NCI-H1694 (cell line): ENCODE data around the gene CDKN1B.
A peak's percentile ranks its signal among the peaks of the same experiment; 100 is the strongest.

Experiments
- DNase-seq: peaks from one replicate; lab custom pipeline; 2025; lab: John Stamatoyannopoulos, UW

The CDKN1B gene

DNA sequence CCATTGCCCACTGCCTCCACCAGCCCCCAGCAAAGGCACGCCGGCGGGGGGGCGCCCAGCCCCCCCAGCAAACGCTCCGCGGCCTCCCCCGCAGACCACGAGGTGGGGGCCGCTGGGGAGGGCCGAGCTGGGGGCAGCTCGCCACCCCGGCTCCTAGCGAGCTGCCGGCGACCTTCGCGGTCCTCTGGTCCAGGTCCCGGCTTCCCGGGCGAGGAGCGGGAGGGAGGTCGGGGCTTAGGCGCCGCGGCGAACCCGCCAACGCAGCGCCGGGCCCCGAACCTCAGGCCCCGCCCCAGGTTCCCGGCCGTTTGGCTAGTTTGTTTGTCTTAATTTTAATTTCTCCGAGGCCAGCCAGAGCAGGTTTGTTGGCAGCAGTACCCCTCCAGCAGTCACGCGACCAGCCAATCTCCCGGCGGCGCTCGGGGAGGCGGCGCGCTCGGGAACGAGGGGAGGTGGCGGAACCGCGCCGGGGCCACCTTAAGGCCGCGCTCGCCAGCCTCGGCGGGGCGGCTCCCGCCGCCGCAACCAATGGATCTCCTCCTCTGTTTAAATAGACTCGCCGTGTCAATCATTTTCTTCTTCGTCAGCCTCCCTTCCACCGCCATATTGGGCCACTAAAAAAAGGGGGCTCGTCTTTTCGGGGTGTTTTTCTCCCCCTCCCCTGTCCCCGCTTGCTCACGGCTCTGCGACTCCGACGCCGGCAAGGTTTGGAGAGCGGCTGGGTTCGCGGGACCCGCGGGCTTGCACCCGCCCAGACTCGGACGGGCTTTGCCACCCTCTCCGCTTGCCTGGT lies at the start of gene CDKN1B:
CDKN1B (plus strand) TSS at position 576 of the 793 bp plus-strand sequence. CDS start 472 bp downstream, outside the sequence.
- DNase-seq = peak; percentile 93

DNA sequence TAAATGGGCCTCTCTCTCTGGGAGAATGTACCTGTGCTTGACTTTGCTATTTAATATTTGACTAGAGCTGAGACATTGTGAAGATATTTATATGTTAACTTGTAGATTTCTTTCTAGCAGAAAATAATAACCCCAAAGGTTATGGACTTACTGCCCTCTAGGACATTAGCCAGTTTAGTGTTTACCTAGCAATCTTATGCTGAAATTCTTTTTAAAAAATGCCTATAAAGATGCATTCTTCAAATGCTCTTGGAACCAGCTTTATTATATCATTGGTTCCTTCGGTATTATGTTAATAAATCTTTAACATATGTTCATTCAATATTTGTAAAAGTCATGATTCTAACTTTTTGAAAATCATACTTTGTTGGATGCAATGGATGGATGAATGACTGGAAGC lies 49.2 kb upstream of the CDKN1B start:
- DNase-seq = no peak

DNA sequence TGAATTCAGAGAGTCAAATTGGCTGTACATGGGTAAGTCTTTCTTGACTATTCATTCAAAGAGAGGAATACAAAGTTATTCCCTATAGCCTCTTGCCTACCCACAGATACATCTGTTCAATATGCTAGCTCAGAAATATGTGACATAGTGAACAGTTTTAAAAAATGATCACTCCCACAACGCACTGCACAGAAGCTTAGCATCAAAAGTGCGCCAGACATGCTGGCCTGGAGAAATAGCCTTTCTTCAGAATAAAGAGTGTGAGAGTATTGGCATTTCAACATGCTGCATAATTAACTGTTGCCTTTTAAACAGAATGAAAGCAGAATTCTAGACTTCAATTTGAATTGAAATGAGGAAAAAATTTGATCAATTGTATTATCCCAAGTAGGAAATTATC lies 48.1 kb upstream of the CDKN1B start:
- no peak for DNase-seq

DNA sequence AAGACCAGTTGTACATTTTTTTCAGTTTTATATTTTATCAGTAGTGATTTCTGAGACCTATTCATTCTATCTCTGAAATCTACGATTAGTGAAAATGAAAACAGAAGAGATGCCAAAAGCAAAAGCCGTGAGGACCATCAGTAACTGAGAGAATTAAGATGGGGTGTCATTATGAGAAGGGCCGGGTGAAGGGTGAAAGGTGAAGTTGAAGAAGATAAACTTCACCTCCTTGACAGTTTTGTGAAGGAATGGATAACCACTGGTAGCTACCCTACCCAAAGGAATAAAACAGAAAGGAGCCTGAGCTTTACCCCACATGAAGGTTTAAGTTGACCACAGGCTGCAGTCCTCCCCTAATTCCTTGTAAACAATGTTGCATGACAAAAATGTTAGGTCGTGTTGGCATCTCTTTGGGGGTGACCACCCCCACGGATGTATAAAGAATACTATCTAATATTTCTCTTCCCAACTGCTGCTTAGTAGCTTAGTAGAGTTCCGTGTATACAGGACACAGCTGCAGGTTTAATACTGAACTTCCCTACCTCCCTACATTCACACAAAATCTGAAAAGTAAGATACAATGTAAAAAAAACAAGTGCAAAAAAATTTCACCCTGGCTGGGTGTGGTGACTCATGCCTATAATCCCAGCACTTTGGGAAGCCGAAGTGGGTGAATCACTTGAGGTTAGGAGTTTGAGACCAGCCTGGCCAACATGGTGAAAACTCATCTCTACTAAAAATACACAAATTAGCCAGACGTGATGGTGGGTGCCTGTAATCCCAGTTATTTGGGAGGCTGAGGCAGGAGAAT lies 45.1 kb upstream of the CDKN1B start:
- DNase-seq = no peak

DNA sequence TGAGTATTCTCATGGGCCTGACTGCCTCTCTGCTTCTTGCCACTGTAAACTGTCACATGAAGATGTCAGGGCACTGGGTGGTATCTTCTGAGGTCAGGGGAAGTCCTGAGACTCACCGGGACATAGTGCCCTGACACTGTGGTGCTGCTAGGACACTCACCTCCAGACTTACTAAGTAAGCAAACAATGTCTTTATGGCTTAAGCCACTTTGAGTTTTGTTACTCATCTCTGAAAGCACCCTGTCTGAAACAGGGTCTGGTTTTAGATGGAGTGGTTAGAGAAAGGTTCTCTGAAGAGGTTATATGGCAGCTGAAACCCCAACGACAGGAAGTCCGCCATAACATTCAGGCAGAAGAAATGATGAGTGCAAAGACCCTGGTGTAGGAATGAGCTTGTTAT lies 43.9 kb upstream of the CDKN1B start:
- DNase-seq = no peak

DNA sequence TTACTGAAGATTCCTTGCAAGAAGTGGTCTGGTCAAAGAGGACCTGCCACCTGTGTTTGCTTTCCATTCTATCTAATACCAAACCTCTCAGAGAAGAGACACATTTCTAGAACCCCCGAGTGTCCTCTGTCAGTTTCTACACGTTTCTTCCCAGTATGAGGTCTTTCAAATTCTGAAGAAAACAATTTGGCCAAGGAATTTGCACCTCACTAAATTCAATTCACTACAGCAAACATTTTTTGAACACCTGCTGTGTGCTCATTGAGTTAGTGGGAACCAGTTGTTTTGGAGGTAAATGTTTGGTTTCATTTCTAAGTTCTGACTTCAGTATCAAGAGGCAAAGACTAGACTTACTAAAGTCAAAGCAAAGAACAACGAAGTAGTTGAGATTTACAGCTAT lies 40.6 kb upstream of the CDKN1B start:
- DNase-seq = no peak

DNA sequence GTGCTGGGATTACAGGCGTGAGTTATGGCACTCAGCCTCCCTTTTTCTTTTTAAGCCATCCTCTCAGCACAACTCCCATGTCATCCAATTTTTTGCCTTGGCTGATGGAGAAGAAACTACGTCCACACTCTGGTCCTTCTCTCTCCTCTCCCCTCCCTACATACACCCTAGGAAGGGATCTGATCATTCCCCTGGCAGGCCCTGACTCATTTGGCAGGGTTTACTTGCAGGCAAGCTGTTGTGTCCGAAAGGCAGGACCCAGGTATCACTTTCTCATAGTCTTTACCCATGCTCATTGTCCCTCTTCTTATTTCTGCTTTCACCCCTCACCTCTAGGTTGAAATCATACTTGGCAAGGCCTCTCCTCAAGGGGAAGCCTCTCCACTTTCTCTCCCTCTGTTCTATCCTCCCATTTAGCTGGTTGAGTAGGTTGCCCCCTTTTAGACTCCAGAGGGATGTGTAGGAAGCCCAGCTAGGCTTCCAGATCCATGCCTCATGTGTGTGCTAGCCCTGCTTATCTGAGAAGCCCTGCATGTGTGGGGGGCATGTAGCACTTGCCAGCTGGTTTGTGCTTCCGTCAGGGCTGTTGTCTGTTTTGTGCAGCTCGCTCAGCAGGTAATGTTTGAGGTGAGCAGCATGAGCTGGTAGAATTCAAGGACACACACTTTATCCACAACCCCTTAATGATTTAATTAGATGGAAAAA lies 36.0 kb upstream of the CDKN1B start:
- DNase-seq = no peak

DNA sequence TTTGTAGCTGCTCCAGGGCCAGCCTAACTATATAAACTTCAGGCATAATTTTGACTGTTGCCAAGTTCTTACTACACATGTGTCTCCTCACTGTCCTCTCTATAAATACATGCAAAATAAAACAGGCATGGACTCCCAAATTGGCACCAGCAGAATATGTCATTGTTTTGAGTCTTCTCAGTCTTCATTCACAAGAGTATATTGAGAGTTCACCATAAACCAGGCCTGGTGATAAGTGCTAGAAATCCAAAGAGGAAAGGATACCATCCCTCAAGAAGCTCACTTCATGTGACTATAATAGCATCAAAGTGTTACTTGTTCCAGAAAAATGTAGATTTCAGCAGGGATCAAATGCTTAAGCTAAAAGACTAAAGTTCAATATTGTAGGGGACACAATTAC lies 34.9 kb upstream of the CDKN1B start:
- no peak for DNase-seq

DNA sequence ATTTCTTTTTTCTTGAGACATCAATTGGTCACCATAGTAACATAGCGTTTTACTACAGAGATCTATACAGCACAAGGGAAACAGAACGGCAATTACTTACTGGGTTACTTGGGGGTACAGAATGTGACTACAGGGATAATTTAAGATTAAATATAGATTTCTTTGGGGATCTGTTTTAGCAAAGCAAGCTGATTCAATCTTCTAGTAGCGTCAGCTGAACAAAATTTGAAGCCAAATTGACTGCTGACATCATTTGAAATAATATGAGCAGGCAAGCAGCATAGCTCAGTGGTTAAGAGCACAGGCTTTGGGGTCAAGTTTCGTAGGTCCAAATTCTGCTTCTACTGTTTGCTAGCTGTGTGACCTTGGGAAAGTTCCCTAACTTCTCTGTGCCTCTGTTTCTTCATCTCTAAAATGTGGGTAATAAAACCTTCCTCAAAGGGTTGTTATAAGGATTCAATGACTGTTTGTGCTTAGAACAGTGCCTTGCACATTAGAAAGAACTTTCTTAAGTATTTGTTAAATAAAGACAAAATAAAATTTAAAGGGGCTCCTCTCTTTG lies 34.0 kb upstream of the CDKN1B start:
- DNase-seq = no peak

DNA sequence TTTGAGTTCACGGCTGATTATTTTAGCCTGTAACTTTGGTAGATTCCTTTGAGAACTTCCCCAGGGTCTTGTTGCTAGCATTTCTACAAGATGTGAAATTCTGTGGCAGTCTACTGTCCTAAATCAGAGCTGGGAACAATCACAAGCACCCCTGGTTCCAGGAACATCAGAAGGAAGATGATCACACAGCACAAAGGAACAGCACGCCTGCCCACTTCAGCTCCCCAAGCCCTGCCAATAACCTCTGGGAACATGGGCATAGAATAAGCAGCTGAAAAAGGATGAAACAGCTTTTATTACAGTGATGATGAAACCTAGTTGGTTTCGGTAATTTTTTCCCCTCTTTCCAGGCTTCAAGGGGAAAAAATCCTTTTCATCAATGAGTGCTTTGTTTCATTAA lies 33.4 kb upstream of the CDKN1B start:
- no peak for DNase-seq

DNA sequence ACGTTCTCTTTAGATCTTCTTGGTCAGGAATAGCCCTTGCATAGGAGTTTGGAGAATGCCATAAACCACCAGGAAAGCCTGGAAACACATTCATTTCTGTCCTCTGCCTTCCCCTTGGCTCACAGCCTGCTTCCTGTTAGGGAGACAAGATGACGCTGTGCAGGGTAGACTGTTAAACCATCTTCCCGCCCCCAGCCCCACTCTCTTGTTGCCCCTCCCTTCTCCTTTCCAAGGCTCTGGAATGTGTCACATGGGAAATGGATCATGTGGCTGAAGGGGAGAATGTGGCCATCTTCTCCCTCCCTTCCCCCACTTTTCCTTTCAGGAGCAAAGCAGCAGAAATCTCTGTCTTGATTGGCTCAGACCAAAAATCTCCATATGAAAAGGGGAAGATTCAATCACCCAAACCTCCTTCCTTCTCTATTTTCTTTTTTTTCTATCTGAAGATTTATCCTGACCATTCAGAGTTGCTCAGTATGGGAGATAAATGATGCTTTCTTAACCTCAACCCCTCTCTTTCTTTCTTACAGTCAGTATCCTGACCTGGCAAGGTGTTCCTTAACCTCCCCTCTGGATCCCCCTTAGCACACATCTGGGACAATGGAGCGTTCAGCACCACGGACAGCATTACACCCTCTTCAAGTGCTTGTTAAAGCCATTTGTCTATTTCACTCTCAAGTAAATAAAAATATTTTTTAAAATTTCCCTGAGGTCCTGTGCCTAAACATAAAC lies 32.6 kb upstream of the CDKN1B start:
- peak; percentile 99 for DNase-seq

DNA sequence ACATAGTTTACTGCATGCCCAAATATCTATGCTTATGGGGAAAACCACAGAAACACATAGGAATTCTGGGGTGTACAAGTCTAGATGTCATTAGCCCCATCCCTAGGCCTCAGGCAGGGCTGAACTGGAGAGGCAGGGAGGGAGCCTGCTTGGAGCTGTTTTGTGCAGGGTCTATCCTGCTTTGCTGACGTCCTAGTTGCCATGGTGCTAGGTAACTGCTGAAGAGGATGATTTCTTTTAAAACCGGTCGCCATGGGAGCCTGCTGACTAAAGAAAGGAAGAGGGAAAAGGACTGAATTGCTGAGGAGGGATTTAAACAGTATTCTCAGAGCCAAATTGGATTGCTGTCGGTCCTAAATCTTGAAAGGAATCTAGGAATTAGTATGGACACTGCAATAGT lies 31.9 kb upstream of the CDKN1B start:
- no peak for DNase-seq

DNA sequence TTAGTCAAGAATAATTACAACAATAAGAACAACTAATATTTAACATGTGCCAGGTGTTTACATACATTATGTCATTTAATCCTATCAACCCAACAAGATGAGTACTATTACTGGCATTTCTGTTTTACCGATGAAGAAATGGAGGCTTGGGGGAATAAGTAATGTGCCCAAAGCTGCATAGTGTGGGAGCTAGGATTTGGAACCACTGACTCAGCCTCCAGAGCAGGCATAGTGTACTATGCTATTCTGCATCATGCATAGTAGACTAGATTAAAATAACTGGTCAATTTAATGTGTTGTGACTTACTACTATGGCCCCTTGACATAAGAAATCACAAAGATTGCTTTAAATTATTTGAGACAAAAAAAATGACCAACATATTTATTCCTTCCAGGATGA lies 30.7 kb upstream of the CDKN1B start:
- DNase-seq = no peak

DNA sequence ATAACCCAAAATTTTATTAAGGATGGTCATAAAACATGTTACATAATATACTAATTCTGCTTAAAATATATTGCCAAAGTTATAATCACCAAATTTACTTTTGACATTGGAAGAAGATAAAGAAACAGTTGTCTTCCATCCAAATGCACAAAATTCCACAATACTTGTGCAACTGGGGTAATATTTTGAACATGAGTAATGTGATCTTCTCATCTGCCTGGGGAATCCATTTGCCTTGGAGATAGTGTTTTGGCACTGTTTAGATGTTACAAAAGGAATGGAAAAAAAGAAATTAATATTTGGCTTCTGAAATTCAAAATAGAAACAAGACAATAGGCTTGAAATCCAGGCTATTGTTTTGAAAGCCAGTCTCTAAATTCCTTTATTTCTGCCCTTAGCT lies 30.2 kb upstream of the CDKN1B start:
- DNase-seq = no peak

DNA sequence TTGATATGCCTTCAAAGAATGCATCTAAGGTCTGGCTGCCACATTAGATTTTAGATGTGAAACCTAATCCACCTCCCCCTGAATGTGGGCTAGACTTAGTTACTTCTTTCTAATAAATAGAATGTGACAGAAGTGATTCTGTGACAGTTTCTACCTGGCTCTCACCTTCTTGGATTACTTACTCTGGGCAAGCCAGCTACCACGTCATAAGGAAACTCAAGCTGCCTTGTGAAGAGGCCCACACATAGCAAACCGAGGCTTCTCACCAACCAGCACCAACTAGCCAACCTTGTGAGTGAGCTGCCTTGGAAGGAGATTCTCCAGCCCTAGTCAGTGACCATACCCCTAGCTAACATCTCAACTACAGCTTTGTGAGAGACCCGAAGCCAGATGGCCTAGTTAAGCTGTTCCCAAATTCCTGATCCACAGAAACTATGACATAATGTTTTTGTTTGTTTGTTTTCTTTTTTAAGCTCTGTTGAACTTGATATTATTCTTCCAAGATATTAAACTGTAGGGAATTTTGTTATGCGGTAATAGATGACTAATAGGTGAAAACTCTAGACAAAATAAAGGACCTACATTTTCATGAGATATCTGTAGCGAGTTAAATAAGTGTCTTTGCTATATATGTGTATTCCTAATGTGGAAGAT lies 27.4 kb upstream of the CDKN1B start:
- peak; percentile 11 for DNase-seq

DNA sequence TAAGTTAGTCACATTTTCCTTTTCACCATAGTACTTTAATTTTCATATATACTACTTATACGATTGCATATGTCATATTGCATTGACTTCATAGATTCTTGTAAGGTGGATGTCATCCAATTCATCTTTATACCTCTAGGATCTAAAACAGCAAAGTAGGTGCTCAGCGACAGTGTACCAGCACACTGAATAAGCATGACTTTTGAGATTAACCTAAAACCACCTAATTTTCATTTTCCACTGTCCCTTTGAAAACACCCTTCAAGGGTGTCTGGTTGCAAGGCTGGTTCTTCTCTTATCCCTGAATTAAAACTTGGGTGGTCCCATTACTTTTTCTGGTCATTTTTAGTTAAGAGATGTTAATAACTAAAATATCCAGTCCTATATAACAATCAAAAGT lies 25.6 kb upstream of the CDKN1B start:
- no peak for DNase-seq

DNA sequence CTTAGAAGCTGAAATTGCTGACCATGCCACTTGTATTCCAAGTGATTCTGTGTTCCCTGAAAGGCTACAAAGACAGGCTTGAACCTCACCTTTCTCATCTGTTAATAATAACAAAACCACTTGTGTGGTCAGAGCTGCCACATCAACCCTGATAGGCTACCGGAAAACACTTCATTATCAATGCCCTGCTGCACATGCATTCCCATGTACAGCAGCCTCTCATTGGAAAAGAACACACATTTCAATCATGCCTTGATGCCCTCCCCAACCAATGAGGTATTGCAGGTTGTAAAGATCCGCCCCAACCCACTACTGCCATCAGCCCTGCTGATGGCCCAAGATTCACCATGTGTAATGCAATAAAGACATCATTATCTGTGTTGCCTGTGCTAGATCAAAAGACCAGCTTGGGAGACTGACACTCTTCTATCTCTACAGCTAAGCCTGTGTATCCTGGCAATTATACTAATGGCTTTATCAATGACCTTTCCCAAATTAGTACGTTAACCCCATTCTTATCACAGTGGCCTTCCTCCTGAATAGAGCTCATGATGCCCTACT lies 24.0 kb upstream of the CDKN1B start:
- no peak for DNase-seq

DNA sequence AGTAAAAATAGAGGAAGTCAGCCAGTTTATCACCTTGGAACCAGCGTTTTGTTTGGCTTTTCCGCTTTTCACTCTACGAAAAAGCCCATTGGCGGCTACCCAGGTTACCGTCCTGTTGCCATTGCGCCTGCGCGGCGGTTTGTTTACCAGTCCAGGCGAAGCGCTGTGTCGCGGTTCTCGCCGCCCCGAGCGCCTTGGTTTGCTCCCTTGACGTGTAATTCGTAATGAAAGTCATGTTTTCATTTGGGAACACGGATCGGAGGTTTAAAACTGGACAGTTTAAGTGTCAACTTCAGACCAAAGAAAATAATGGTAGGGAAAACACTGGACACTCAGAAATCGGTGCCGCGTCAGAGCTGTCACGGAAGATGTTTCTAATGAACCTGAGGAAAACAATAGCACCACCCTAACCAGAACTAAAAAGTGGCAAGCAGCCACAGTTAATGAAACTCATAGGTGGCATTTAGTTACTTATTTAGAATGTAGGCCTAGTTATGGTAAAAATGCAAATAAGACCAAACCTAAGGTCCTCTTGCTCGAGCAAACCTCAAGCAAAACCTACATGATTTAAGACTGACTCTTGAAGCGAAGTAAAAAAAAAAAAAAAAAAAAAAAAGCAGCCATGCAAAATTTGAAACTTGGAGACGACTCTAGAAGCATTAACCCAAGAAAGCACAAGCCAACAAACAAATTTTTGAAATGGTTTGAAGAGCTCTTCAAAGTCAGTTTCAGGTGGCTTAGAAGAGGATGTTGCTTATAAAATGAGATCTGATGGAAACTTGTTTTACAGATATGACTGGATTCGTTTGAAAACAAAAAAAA lies 20.4 kb upstream of the CDKN1B start:
- peak; percentile 87 for DNase-seq

DNA sequence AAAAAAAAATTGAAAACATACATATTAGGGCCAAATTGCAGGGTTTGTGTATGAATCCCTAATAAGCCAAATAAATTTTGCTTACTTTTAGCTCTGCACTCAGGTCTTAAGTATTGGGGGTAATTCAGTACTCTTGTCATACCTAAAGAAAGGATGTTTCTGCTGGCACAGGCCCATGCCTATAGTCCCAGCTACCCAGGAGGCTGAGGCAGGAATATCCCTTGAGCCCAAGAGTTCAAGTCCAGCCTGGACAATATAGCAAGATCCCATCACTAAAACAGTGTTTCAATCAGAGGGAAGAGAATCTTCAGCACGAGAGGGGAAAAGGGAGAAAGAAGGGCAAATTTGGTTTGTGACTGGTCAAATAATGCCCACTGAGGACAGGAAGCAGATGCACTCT lies 17.8 kb upstream of the CDKN1B start:
- no peak for DNase-seq

DNA sequence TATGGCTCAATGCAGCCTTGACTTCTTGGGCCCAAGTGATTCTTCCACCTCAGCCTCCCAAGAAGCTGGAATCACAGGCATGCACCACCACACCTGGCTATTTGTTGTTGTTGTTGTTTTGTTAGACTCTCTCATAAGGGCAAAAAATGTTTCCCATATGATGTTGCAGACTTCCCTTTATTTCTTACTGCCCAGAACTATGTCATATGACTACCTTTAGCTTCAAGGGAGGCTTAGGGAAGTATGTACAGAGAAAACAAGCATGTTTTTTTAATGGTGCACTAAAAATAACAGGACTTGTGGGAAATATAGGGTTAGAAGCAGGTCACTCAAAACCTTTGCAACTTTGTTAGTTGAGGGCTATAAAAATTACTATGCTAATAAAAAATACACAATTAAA lies 16.9 kb upstream of the CDKN1B start:
- DNase-seq = no peak
